Transverse colon (tissue), 4 donors: ENCODE measurements around the gene RITA1.

Source experiments
- POLR2A ChIP-seq: fragments of 450-650 bp; IDR thresholded peaks from one replicate; pipeline ENCODE4 v1.6.1; 2016; ENCODE audit warnings: antibody characterized with exemption, mild to moderate bottlenecking, moderate library complexity
- POLR2AphosphoS5 ChIP-seq, 3 donors: sonication (generic); formaldehyde crosslinking; IDR thresholded peaks; one replicate each; pipeline ENCODE4 v1.6.1; 2016; ENCODE audit warnings: antibody characterized with exemption in 3 of 3
- TF ChIP-seq, protein P1 (sequence below), 5 experiments: fragments of 200-600 bp in 3 of 5; fragments of 450-650 bp in 2 of 5; sonication (generic) in 3 of 5; IDR thresholded peaks; 1 replicate in 2 of 5; 2 replicates in 3 of 5; pipeline ENCODE4 v1.5.1; 2016 to 2017; ENCODE audit warnings: antibody characterized with exemption in 5 of 5, inconsistent platforms in 3 of 5, mild to moderate bottlenecking in 2 of 5, moderate library complexity in 1 of 5

GRCh38 chr12:113142173-113142885, 43.2 kb upstream of the RITA1 start:
- TF ChIP-seq, protein P1, sequence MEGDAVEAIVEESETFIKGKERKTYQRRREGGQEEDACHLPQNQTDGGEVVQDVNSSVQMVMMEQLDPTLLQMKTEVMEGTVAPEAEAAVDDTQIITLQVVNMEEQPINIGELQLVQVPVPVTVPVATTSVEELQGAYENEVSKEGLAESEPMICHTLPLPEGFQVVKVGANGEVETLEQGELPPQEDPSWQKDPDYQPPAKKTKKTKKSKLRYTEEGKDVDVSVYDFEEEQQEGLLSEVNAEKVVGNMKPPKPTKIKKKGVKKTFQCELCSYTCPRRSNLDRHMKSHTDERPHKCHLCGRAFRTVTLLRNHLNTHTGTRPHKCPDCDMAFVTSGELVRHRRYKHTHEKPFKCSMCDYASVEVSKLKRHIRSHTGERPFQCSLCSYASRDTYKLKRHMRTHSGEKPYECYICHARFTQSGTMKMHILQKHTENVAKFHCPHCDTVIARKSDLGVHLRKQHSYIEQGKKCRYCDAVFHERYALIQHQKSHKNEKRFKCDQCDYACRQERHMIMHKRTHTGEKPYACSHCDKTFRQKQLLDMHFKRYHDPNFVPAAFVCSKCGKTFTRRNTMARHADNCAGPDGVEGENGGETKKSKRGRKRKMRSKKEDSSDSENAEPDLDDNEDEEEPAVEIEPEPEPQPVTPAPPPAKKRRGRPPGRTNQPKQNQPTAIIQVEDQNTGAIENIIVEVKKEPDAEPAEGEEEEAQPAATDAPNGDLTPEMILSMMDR (IDR thresholded peaks at IDR 0.05): no peak
- no peak for TF ChIP-seq POLR2A
- no peak for TF ChIP-seq POLR2AphosphoS5 (IDR thresholded peaks at IDR 0.05)
